ENCODE measurements around the gene DNAJB1. TPM values are rescaled to one million over a fixed set of nuclear protein-coding genes. Genes with fewer than 3 reads are reported as not detected.

DNAJB1 gene
- total and polyA plus RNA-seq, 2 of the 13 experiments (the other 11 are each of a cell fraction or from before 2014, with no cell fraction given): 87.5 to 97.3 TPM

DNA sequence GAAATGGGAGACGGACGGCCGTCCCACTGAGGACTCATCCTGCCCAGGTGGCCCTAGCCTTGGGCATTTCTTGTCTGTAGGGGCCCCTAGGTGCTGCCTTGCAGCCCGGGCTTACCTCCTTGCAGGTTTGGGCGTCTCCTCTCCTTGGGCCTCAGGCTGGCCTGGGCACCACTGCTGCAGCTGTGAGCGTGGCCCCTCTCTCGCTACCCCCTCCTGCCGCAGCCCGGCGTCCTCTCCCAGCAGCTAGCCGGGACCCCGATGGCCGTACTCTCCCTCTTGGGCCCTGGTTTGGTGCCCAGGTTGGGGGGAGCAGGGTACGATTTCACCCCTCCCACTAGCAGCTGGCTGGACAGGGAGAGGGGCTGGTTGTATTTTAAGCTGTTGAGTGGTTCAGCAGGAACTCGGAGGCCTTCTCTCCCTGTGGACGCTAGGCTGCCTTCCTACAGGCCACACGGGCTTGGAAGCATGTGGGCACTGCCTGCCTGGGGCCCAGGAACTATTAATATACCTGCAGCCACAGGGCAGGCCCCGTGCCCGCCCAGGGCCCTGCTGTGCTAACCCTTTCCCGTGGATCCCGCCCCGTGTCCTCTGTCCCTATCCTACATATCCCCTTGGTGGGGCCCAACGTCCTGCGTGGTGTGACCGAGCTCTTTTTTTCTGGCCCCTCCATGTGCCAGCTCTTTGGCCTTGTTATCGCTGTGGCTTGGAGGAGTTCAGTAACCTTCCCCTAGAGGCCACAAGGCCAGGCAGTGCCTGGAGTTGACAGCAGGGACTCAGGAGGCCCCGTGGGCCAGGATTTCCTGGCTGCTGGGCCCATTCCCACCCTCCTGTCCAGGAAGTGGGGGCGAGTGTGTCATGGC lies 41.9 kb upstream of the DNAJB1 start:
- no peak overlapping the region for H3K9ac ChIP-seq (ENCODE audit: insufficient read depth, low read depth, low read length)

DNA sequence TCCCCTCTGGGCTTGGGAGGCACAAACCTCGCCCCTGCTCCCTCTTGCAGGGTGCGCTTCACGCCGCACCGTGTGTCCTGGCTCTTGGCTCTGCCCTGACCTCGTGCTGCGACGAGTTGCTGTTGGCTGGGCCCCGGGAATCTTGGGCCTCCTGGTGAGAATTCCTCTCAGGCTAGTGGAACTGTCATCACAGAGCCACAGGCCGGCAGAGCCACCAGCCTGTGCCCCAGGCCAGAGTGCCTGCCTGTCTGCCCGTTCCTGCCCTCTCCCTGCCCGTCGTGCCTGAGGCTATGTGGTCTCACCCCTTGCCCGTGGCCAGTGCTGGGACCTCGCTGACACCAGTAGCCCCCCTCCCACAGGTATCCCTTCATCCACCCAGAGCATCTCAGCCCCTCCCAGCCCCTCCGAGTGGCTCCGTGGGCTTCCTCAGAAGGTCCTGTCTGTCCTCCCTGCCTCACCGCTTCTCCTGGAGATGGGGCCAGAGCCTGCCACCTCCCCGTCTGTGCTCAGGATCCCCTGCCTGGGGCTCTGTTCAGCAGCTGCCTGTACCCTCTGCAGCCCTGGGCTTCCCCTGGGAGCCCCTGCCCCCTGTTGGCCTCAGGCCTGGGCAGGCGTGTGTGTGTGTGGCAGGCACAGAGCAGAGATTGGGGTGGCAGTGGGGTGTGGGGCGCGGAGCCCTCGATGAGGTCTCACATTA lies 40.3 kb upstream of the DNAJB1 start:
- Histone ChIP-seq H3K27ac (ENCODE audit: extremely low read length, insufficient read depth, low read length) (no peak overlapping the region), H3K9ac (ENCODE audit: insufficient read depth, low read depth, low read length) (no peak overlapping the region), H3K27me3 (ENCODE audit: control insufficient read depth in 1 of 2, insufficient read depth in 2 of 2, low read length in 2 of 2) (no peaks in the 10 kb centered on the region), H3K79me2 (ENCODE audit: insufficient read depth, low read length) (peaks cover 39% of the 10 kb centered on the region), H4K20me1 (ENCODE audit: insufficient read depth, low read length) (no peaks in the 10 kb centered on the region; the same call in 1 of the 2 replicates), H3K4me2 (ENCODE audit: low read depth, low read length) (no peak overlapping the region), H3K4me3 (replicated peaks in 1 of 3; ENCODE audit: insufficient read depth in 1 of 3, low read depth in 2 of 3, low read length in 3 of 3) (no peak overlapping the region), H3K36me3 (replicated peaks in 1 of 2; ENCODE audit: control insufficient read depth in 1 of 2, insufficient read depth in 2 of 2, low read length in 2 of 2) (peaks cover 2 to 3% of the 10 kb centered on the region in 2 experiments; a peak in 3 of 5 replicates), H3K9me3 (ENCODE audit: low read length) (no peaks in the 10 kb centered on the region), H2AFZ (ENCODE audit: low read length) (no peak overlapping the region), H3K4me1 (ENCODE audit: insufficient read depth, low read length) (peaks cover 25% of the 10 kb centered on the region)
- BruUV-seq (replicated peaks): no TSS peak
- intact Hi-C loops (cut with micrococcal nuclease; ENCODE audit: unreplicated experiment) (no loop called here), in situ Hi-C loops (cut with HindIII; ENCODE audit: extremely low pct_ligation_motif_present, low pct_unique_long_range_greater_than_20kb) (no loop called here)
- CTCF ChIA-PET (ENCODE audit: low intra/inter-chr PET ratio, low total read pairs): no interaction called here
- TF ChIP-seq HNRNPUL1 (IDR thresholded peaks at IDR 0.05; ENCODE audit: low read depth, low read length) (no peak), AGO2 (optimal IDR thresholded peaks at IDR 0.05; ENCODE audit: low read depth, low read length) (peak; percentile 51)
- TF ChIP-seq, protein P1, sequence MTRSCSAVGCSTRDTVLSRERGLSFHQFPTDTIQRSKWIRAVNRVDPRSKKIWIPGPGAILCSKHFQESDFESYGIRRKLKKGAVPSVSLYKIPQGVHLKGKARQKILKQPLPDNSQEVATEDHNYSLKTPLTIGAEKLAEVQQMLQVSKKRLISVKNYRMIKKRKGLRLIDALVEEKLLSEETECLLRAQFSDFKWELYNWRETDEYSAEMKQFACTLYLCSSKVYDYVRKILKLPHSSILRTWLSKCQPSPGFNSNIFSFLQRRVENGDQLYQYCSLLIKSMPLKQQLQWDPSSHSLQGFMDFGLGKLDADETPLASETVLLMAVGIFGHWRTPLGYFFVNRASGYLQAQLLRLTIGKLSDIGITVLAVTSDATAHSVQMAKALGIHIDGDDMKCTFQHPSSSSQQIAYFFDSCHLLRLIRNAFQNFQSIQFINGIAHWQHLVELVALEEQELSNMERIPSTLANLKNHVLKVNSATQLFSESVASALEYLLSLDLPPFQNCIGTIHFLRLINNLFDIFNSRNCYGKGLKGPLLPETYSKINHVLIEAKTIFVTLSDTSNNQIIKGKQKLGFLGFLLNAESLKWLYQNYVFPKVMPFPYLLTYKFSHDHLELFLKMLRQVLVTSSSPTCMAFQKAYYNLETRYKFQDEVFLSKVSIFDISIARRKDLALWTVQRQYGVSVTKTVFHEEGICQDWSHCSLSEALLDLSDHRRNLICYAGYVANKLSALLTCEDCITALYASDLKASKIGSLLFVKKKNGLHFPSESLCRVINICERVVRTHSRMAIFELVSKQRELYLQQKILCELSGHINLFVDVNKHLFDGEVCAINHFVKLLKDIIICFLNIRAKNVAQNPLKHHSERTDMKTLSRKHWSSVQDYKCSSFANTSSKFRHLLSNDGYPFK (CRISPR knock-in tag; IDR thresholded peaks at IDR 0.05; ENCODE audit: borderline replicate concordance): no peak
- POLR2A ChIA-PET: no interaction called here
- DNase-seq (ENCODE audit: low spot score) (no peak), FAIRE-seq (no peak), ATAC-seq (no peak)
- WGBS (ENCODE audit: low lambda C conversion rate): 95% methylated on average over 22 of the region's 23 CpGs

More for the DNA sequence above, 41.9 kb upstream of the DNAJB1 start:
- peaks cover 10% of the 10 kb centered on the region for H3K4me1 ChIP-seq (ENCODE audit: insufficient read depth, low read length)
- no peak overlapping the region for H2AFZ ChIP-seq (ENCODE audit: low read length)
- H3K79me2 ChIP-seq (ENCODE audit: insufficient read depth, low read length): peaks cover 30% of the 10 kb centered on the region
- no peaks in the 10 kb centered on the region; the same call in 1 of the 2 replicates for H4K20me1 ChIP-seq (ENCODE audit: insufficient read depth, low read length)
- H3K36me3 ChIP-seq (replicated peaks in 1 of 2; ENCODE audit: control insufficient read depth in 1 of 2, insufficient read depth in 2 of 2, low read length in 2 of 2): peaks cover 6 to 7% of the 10 kb centered on the region in 2 experiments; a peak in 3 of 5 replicates
- POLR2A ChIA-PET: no interaction called here
- no peaks in the 10 kb centered on the region for H3K9me3 ChIP-seq (ENCODE audit: low read length)
- no peak overlapping the region for H3K27ac ChIP-seq (ENCODE audit: extremely low read length, insufficient read depth, low read length)
- no peaks in the 10 kb centered on the region for H3K27me3 ChIP-seq (ENCODE audit: control insufficient read depth in 1 of 2, insufficient read depth in 2 of 2, low read length in 2 of 2)
- no TSS peak for BruUV-seq (replicated peaks)
- ATAC-seq (no peak), FAIRE-seq (no peak), DNase-seq (ENCODE audit: low spot score) (no peak)
- CTCF ChIA-PET (ENCODE audit: low intra/inter-chr PET ratio, low total read pairs): no interaction called here
- TF ChIP-seq AGO2 (optimal IDR thresholded peaks at IDR 0.05; ENCODE audit: low read depth, low read length): peak; percentile 46
- TF ChIP-seq EED (CRISPR knock-in tag; IDR thresholded peaks at IDR 0.05): no peak
- intact Hi-C loops (cut with micrococcal nuclease; ENCODE audit: unreplicated experiment) (no loop called here), in situ Hi-C loops (cut with HindIII; ENCODE audit: extremely low pct_ligation_motif_present, low pct_unique_long_range_greater_than_20kb) (no loop called here)
- 92% methylated on average over 17 of the region's 28 CpGs for WGBS (ENCODE audit: low lambda C conversion rate)
- no peak overlapping the region for H3K4me3 ChIP-seq (replicated peaks in 1 of 3; ENCODE audit: insufficient read depth in 1 of 3, low read depth in 2 of 3, low read length in 3 of 3)
- H3K4me2 ChIP-seq (ENCODE audit: low read depth, low read length): no peak overlapping the region
